Measurements from ENCODE around the gene RHO.
"Not testable (repeated sequence)": the region's sequence is repeated elsewhere in the genome, so short reads cannot be mapped to it uniquely, and the experiment has no call there.

Gene RHO

DNA sequence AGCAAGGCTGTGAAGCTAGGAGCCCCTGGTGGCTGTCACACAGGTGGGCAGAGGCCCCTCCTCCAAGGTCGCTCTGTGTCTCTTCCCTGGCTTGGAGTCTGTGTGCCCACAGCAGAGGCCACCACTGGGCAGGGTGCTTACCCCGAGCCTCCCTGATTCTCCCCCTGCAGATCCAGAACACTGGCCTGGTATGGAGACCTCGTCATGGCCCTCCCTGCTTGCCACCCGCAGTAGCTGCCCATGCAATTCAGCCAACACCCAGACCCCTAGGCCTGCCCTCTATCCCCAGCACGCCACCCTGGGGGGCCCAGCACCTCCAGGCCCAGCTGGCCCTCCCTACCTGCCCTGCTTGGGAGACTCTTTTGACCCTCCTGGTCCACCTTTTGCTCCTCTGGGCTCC lies 5.5 kb upstream of the RHO start:
- no peak for DNase-seq

GRCh38 chr3:129524081-129524480 lies 4.4 kb upstream of the RHO start:
- DNase-seq, result no peak

DNA sequence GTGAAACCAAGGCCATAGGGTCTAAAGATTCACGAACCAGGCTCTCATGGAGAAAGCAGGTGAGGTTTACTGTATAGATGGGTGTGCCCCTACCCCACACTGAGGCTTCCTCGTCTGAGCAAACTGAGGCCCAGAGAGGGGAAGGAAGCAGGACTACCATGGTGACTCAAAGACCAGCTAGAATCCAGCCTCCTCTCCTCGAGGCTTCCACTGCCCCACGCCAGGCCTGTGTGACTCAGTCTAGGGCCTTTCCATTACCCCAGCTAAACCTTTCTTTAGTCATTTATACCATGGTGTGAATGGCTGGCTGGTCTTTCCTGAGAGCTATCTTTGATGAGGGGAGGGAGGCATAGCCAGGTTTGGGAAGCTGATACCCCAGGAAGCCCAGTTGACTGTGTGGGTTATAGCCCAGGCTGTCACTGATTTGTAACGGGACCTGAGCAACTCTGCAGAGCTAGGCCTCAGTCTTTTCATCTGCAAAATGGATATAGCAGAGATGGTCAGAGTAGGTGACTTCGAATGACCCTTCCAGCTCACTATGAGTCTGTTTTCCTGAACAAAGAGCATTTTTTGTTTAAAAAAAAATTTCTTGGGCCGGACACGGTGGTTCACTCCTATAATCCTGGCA lies 3.0 kb upstream of the RHO start:
- no peak for DNase-seq

GRCh38 chr3:129526121-129526900 lies 2.1 kb upstream of the RHO start:
- DNase-seq, result no peak

- DNase-seq, result no peak
These were observed 1.2 kb upstream of the RHO start for GRCh38 chr3:129527262-129527661.

DNA sequence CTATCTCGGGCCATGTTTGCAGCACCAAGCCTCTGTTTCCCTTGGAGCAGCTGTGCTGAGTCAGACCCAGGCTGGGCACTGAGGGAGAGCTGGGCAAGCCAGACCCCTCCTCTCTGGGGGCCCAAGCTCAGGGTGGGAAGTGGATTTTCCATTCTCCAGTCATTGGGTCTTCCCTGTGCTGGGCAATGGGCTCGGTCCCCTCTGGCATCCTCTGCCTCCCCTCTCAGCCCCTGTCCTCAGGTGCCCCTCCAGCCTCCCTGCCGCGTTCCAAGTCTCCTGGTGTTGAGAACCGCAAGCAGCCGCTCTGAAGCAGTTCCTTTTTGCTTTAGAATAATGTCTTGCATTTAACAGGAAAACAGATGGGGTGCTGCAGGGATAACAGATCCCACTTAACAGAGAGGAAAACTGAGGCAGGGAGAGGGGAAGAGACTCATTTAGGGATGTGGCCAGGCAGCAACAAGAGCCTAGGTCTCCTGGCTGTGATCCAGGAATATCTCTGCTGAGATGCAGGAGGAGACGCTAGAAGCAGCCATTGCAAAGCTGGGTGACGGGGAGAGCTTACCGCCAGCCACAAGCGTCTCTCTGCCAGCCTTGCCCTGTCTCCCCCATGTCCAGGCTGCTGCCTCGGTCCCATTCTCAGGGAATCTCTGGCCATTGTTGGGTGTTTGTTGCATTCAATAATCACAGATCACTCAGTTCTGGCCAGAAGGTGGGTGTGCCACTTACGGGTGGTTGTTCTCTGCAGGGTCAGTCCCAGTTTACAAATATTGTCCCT lies 1.2 kb downstream of the RHO start:
- no peak for DNase-seq

- no peak for DNase-seq
These were observed 1.9 kb downstream of the RHO start for GRCh38 chr3:129530251-129530791.

DNA sequence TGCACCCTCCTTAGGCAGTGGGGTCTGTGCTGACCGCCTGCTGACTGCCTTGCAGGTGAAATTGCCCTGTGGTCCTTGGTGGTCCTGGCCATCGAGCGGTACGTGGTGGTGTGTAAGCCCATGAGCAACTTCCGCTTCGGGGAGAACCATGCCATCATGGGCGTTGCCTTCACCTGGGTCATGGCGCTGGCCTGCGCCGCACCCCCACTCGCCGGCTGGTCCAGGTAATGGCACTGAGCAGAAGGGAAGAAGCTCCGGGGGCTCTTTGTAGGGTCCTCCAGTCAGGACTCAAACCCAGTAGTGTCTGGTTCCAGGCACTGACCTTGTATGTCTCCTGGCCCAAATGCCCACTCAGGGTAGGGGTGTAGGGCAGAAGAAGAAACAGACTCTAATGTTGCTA lies 2.4 kb downstream of the RHO start:
- DNase-seq, result no peak

DNA sequence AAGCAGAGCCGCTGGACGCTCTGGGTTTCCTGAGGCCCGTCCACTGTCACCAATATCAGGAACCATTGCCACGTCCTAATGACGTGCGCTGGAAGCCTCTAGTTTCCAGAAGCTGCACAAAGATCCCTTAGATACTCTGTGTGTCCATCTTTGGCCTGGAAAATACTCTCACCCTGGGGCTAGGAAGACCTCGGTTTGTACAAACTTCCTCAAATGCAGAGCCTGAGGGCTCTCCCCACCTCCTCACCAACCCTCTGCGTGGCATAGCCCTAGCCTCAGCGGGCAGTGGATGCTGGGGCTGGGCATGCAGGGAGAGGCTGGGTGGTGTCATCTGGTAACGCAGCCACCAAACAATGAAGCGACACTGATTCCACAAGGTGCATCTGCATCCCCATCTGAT lies 3.3 kb downstream of the RHO start:
- no peak for DNase-seq

DNA sequence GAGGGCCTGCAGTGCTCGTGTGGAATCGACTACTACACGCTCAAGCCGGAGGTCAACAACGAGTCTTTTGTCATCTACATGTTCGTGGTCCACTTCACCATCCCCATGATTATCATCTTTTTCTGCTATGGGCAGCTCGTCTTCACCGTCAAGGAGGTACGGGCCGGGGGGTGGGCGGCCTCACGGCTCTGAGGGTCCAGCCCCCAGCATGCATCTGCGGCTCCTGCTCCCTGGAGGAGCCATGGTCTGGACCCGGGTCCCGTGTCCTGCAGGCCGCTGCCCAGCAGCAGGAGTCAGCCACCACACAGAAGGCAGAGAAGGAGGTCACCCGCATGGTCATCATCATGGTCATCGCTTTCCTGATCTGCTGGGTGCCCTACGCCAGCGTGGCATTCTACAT lies 3.8 kb downstream of the RHO start:
- DNase-seq, result no peak

DNA sequence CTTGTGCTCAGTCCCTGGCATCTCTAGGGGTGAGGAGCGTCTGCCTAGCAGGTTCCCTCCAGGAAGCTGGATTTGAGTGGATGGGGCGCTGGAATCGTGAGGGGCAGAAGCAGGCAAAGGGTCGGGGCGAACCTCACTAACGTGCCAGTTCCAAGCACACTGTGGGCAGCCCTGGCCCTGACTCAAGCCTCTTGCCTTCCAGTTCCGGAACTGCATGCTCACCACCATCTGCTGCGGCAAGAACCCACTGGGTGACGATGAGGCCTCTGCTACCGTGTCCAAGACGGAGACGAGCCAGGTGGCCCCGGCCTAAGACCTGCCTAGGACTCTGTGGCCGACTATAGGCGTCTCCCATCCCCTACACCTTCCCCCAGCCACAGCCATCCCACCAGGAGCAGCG lies 5.0 kb downstream of the RHO start:
- DNase-seq, result no peak

GRCh38 chr3:129534428-129535027 lies 6.1 kb downstream of the RHO start:
- DNase-seq, result no peak

GRCh38 chr3:129535075-129535474 lies 6.6 kb downstream of the RHO start:
- DNase-seq, result no peak

- DNase-seq, result no peak
These were observed 7.9 kb downstream of the RHO start for GRCh38 chr3:129536374-129536667.

GRCh38 chr3:129536804-129537203 lies 8.4 kb downstream of the RHO start:
- DNase-seq, result no peak

DNA sequence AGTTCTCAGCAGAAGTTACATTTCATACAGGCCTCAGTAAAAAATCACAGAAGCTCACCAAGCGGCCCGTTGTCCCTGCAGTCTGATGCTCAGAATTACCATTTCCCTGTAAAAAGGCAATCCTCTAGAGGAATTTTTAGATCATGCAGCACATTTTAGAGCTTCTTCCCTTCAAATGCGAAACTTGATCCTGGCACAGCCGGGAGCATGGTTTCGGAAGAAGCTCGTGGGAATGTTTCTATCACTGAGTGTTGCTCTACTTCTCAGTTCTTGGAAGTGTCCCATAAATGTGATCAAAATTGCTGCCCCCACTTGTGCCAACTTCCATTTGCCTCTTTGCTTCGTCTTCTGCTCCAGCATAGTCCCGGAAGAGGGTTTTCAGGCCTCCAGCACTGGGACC lies 10.8 kb downstream of the RHO start:
- DNase-seq, result no peak

DNA sequence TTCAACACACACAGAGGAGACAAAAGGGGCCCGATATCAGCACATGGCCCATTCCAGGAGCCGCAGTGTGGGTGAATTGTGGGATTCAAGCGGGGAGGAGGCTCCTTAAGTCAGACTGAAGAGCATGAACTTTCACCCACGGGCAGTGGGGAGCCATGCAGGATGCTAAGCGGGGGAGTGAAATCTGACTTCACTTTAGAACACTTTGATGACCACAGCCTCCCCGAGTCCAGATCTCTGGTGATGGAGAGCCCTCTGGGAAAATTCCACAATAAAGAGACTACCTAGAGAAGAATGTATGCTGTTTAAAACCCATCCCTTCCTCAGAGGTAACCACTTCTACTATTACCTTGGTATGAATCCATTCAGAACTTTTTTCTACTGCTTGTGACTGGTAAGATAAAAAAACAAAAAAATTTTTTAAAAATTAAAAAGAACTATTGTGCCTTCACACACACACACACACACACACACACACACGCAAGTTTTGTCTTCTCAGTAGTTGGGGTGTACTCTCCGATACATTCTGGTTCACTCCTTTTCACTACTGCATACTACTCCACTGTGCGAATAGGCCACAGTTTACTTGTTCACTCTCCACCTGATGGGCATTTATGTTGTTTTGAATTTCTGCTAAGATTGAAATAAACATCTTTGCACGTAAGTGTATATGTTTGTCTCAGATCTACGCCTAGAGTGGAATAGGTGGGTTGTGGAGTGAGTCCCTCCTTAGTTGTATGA lies 12.5 kb downstream of the RHO start:
- no peak for DNase-seq

DNA sequence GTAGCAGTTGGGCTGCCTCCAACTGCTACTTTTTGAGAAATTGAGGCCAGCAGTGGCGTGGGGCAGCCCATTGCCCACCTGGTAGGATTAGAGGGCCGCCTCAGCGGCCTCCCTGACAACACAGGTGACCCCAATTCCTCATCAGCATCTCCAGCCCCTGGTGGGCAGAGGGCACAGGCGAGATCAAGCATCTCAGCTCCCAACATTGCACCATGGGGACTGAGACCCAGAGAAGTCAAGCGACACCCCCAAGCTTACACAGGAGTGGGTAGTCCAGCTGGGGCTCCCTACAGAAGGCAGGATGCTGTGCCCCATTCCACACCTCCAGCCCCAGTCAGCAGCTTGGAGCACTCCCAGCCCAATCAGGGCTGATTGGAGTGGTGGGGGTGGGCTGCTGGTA lies 14.3 kb downstream of the RHO start:
- no peak for DNase-seq

- no peak for DNase-seq
These were observed 14.8 kb downstream of the RHO start, which contains the start of gene H1-8 for GRCh38 chr3:129543156-129543790. H1-8 (plus strand) TSS chr3:129543175; CDS start chr3:129543219, 44 bp downstream.

DNA sequence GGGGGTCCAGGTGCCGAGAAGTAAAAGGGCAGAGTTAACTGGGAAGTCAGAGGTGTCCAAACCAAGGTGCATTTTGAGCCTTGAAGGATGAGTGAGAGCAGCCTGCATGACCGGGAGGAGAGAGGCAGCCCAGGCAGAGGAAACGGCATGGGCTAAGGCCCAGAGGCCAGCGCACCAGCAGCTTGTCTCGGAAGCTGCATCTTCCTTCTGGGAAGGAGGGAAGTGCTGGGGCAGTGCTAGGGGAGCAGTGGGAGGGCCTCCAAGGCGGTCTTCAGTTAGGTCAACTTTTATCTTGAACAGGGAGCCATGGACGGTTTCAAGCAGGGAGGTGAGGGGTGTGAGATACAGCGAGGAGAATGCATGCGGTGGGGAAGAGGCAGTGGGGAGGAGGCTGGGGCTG lies 15.6 kb downstream of the RHO start:
- no peak for DNase-seq

DNA sequence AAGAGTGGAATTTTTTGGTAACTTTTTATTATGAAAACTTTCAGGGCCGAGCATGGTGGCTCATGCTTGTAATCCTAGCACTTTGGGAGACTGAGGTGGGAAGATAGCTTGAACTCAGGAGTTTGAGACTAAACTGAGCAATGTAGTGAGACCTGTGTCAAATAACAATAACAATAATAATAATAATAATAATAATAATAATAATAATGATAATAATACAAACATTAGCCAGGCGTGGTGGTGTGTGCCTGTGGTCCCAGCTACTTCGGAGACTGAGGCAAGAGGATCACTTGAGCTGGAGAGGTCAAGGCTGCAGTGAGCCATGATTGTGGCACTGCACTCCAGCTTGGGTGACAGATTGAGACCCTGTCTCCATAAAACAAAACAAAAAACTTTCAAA lies 17.5 kb downstream of the RHO start:
- DNase-seq, result not testable (repeated sequence)

DNA sequence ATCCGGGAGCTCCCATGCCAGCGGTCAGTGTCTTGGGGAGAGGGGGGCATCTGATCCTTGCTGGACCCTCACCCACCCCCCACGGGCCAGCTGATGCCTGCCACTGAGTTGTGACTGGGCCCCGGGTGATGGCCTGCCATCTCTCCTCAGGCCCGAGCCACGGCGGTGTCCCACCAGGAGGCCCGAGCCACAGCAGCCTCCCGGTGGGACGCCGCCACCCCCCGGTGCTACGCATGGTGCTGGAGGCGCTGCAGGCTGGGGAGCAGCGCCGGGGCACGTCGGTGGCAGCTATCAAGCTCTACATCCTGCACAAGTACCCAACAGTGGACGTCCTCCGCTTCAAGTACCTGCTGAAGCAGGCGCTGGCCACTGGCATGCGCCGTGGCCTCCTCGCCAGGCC lies 18.8 kb downstream of the RHO start:
- DNase-seq, result no peak

All from NCI-H1930 (cell line).